RWPE1 (cell line): ENCODE results near the gene CDHR1.

ENCODE experiments used
- CTCF ChIA-PET: fragments of 350-600 bp; sonication (Branson Sonifier 250); formaldehyde crosslinking; extraction: SDS; loops from one replicate; lab custom pipeline; 2021; lab: Yijun Ruan, JAX
- POLR2A ChIA-PET: fragments of 400-600 bp; formaldehyde crosslinking; extraction: SDS; loops from one replicate; lab custom pipeline; 2020; ENCODE audit warnings: antibody characterized with exemption; ENCODE audit not compliant: low non-redundant PET; lab: Yijun Ruan, JAX
- DNase-seq: peaks from one replicate; pipeline ENCODE4 v3.0.0; 2012; ENCODE audit warnings: low spot score
- H3K27ac ChIP-seq: fragments of 450-650 bp; 2 replicates; pipeline ENCODE4 v1.5.1; 2017
- TF ChIP-seq, protein P1 (sequence below): fragments of 450-650 bp; conservative IDR thresholded peaks from 2 replicates; pipeline ENCODE4 v1.5.1; 2017; ENCODE audit warnings: low read depth, mild to moderate bottlenecking

CDHR1 gene

DNA sequence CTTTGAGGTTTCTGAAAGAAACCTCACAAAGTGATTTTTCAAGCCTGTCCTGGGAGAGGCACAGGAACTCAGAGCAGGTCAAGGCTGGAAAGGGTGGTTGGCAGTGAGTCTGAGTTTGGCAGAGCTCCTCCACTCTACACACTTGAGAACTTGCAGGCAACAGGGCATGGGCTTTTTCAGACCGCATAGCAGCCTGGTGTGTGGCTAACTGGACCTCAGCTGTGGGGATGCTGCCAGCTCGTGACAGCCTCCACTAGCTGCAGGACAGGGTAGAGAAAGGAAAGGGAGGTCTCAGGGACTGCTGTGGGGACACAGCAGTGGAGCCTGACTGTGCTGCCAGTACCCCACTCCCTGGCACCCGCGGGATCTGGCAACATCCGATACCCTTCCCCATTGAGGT lies 2.6 kb downstream of the CDHR1 start:
- POLR2A ChIA-PET: no interaction called here
- CTCF ChIA-PET: interaction anchor here (0.5 kb wide), 1 partner anchor 90 kb away, joined by 4 read pairs; no protein-coding TSS in a partner anchor
- TF ChIP-seq, protein P1, sequence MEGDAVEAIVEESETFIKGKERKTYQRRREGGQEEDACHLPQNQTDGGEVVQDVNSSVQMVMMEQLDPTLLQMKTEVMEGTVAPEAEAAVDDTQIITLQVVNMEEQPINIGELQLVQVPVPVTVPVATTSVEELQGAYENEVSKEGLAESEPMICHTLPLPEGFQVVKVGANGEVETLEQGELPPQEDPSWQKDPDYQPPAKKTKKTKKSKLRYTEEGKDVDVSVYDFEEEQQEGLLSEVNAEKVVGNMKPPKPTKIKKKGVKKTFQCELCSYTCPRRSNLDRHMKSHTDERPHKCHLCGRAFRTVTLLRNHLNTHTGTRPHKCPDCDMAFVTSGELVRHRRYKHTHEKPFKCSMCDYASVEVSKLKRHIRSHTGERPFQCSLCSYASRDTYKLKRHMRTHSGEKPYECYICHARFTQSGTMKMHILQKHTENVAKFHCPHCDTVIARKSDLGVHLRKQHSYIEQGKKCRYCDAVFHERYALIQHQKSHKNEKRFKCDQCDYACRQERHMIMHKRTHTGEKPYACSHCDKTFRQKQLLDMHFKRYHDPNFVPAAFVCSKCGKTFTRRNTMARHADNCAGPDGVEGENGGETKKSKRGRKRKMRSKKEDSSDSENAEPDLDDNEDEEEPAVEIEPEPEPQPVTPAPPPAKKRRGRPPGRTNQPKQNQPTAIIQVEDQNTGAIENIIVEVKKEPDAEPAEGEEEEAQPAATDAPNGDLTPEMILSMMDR: no peak
- H3K27ac ChIP-seq: no peak overlapping the region
- no peak for DNase-seq

DNA sequence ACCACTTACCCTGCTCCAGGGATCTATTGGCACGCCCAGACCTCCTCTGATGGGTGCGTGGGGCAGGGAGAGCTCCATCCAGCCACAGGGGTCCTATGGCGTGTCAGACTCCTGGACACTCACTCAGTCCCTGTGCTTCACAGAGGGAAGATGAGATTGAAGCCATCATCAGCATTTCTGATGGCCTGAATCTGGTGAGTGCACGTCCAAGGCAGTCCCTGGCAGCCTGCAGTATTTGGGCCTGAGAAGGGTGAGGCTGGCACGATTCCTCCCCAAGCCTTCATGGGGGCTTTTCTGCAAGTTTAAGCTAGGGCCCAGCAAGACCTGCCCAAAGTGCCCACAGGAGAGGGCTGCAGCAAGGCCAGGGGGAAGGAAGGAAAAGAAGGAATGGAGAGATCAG lies 3.3 kb downstream of the CDHR1 start:
- H3K27ac ChIP-seq: no peak overlapping the region
- DNase-seq: no peak
- CTCF ChIA-PET: no interaction called here
- POLR2A ChIA-PET: no interaction called here
- TF ChIP-seq, protein P1: no peak

DNA sequence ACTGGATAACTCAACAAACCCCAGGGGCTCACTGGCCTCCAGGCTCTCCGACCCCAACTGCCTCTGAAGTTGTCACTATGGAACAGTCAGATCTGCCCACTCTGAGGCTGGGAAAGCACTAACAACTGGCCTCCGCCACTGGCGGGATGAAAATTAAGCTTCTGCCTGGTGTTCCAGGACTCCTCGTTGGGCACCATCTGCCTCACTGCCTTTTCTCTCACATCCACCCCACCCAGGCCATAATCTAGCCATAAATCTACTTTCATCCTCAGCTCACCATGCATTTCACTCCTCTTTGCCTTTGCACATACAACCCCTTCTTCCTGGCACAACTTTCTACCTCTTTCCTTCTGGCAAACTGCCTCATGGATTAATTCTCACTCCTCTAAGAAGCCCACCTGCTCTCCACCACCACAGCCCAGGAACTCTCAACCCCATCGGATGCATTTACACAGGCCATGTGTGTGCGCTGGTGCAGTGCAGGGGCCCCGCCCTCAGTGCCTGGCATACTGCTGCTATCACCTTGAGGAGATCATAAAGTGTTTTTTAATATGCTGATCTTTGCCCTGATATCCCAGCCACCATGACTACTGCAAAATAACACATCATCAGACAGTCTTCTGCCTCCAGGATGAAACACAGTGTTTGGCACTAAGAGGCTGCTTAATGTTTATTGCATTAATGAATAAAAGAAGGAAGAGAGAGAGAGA lies 4.0 kb downstream of the CDHR1 start:
- TF ChIP-seq, protein P1: no peak
- CTCF ChIA-PET: interaction anchor here (0.5 to 0.6 kb wide), 2 partner anchors 279 to 1484 kb away, joined by 3 to 4 read pairs; no protein-coding TSS in a partner anchor
- H3K27ac ChIP-seq: no peak overlapping the region
- no peak for DNase-seq
- POLR2A ChIA-PET: no interaction called here

DNA sequence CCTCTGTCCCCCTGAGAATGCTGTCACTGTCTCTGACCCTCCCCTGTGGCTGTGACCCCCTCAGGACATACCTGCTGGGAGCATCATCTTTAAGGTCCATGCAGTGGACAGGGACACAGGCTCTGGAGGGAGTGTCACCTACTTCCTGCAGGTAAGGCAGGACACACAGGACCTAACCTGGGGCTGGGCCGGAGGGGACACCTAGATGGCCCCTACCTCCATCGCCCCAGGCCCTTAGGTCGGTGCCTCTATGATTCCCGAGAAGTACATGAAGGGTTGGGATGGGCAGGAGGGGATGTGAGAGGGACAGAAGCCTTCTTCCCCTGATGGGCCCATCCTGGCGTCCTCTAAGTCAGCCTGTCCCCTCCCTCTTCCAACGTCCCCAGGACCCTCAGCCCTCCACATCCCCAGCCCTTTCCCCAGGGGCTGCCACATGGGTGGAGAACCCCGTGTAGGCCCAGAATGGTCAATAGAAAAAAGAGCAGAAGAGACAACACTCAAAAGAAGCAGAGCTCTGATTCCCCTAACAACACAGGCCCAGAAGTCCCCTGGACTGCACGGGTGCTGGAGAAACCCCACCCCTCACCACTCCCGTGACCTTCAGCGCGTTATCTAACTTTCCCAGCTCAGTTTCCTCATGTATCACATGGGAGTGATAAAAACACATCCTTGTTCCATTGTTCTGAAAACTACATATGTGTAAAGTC lies 6.4 kb downstream of the CDHR1 start:
- H3K27ac ChIP-seq: no peak overlapping the region
- TF ChIP-seq, protein P1: no peak
- CTCF ChIA-PET: no interaction called here
- DNase-seq: no peak
- POLR2A ChIA-PET: no interaction called here

DNA sequence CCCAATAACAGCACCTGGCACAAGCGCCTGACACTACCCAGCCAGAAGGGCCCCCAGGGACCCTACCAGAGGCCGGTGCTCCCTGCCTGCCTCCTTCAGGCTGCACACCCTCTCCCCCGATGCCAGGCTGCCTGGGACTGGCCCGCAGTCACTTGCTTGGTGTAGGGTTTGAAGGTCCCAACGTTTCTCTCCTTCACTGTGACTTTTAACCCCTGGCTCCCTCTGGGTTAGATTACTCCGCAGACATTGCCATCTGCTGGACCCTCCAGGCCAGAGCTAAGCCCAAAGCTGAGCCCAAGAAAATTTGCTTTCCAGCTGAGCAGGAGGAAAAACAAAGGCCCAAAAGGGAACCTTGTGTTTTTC lies 6.9 kb downstream of the CDHR1 start:
- DNase-seq: no peak
- TF ChIP-seq, protein P1: no peak
- ChIA-PET POLR2A (no interaction called here), CTCF (no interaction called here)
- no peak overlapping the region for H3K27ac ChIP-seq

DNA sequence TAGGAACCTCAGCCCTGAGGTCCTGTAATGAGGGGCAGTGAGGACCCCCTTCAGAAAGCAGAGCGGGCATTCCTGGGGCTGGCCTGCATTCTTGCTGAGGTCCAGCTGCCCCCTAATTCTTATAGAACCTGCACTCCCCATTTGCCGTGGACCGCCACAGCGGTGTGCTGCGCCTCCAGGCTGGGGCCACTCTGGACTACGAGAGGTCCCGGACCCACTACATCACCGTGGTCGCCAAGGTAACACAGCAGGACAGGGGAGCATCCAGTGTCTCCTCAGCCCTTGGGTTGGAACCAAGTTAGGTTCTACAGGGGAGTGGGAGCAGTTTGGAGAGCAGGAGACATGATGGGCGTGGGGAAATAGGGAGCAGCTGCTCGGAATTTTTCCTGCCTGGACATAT lies 7.3 kb downstream of the CDHR1 start:
- TF ChIP-seq, protein P1: no peak
- POLR2A ChIA-PET: no interaction called here
- CTCF ChIA-PET: no interaction called here

More for the DNA sequence above, 7.3 kb downstream of the CDHR1 start:
- H3K27ac ChIP-seq: no peak overlapping the region
- no peak for DNase-seq
